Mammary epithelial cell (primary cell): Measurements from ENCODE around the gene ABR.

Experiments
- EZH2 ChIP-seq: IDR thresholded peaks from 2 replicates; pipeline ENCODE4 v1.6.1; 2012; ENCODE audit warnings: low read length, inconsistent platforms, borderline replicate concordance
- TF ChIP-seq, protein P1 (sequence below), 2 donors: IDR thresholded peaks in 1 of 2; conservative IDR thresholded peaks in 1 of 2; 2 replicates each; pipeline ENCODE4 v1.5.1; 2011 to 2012; ENCODE audit warnings: inconsistent platforms in 2 of 2, low read length in 2 of 2, mild to moderate bottlenecking in 2 of 2, control low read depth in 1 of 2, low read depth in 1 of 2; ENCODE audit not compliant: insufficient read depth in 1 of 2; ENCODE audit errors: extremely low read depth in 1 of 2

- TF ChIP-seq, protein P1, sequence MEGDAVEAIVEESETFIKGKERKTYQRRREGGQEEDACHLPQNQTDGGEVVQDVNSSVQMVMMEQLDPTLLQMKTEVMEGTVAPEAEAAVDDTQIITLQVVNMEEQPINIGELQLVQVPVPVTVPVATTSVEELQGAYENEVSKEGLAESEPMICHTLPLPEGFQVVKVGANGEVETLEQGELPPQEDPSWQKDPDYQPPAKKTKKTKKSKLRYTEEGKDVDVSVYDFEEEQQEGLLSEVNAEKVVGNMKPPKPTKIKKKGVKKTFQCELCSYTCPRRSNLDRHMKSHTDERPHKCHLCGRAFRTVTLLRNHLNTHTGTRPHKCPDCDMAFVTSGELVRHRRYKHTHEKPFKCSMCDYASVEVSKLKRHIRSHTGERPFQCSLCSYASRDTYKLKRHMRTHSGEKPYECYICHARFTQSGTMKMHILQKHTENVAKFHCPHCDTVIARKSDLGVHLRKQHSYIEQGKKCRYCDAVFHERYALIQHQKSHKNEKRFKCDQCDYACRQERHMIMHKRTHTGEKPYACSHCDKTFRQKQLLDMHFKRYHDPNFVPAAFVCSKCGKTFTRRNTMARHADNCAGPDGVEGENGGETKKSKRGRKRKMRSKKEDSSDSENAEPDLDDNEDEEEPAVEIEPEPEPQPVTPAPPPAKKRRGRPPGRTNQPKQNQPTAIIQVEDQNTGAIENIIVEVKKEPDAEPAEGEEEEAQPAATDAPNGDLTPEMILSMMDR (conservative IDR thresholded peaks at IDR 0.05 in 1 of 2, IDR thresholded peaks at IDR 0.05 in 1 of 2; ENCODE audit: extremely low read depth in 1 of 2, insufficient read depth in 1 of 2, low read depth in 1 of 2, low read length in 2 of 2): no peak
- TF ChIP-seq EZH2: no peak
Observed at GRCh38 chr17:953767-954166, 226.0 kb downstream of the ABR start.
